Renal pelvis (tissue), 12 donors: Measurements from ENCODE around the gene RDH16. TPM values are rescaled to one million over a fixed set of nuclear protein-coding genes. Genes with fewer than 3 reads are reported as not detected.

Source experiments
- DNase-seq: peaks from one replicate; pipeline ENCODE4 v3.0.0-alpha.2; 2013
- long read RNA-seq, 16 experiments: transcript quantifications; one replicate each; lab custom pipeline, GENCODE V29; 2026
- polyA plus RNA-seq, 3 donors: library from polyadenylated mRNA; unstranded; fragments of 120-200 nt; gene quantifications; one replicate each; pipeline ENCODE4 v1.2.1, GENCODE V29; 2013; ENCODE audit not compliant: insufficient read length in 3 of 3

The RDH16 gene
- polyA plus RNA-seq, result 1 to 10 TPM in 2 of 3 donors, under 1 TPM in 1; 0.50 to 1.4 (median 1.0) TPM
- long read RNA-seq, donor 1, result 0 reads
- long read RNA-seq, donor 2, partial matches to known transcripts, result 0 of 1 reads
- long read RNA-seq, donor 2, other reads (novel, unspliced or antisense), result 0 of 1 reads
- long read RNA-seq, donor 3, result 0 reads
- long read RNA-seq, donor 4, result 0 reads
- long read RNA-seq, donor 5, result 0 reads
- long read RNA-seq, donor 6, result 0 reads
- long read RNA-seq, donor 7, result 0 reads
- long read RNA-seq, donor 8, result 0 reads
- long read RNA-seq, donor 9, result 0 reads
- long read RNA-seq, donor 10, result 0 reads
- long read RNA-seq, donor 11, result 0 reads
- long read RNA-seq, donor 12, result 0 reads
- long read RNA-seq, donor 13, result 0 reads
- long read RNA-seq, donor 14, result 0 reads
- long read RNA-seq, donor 15, result 0 reads
- long read RNA-seq, donor 16, result 0 reads

DNA sequence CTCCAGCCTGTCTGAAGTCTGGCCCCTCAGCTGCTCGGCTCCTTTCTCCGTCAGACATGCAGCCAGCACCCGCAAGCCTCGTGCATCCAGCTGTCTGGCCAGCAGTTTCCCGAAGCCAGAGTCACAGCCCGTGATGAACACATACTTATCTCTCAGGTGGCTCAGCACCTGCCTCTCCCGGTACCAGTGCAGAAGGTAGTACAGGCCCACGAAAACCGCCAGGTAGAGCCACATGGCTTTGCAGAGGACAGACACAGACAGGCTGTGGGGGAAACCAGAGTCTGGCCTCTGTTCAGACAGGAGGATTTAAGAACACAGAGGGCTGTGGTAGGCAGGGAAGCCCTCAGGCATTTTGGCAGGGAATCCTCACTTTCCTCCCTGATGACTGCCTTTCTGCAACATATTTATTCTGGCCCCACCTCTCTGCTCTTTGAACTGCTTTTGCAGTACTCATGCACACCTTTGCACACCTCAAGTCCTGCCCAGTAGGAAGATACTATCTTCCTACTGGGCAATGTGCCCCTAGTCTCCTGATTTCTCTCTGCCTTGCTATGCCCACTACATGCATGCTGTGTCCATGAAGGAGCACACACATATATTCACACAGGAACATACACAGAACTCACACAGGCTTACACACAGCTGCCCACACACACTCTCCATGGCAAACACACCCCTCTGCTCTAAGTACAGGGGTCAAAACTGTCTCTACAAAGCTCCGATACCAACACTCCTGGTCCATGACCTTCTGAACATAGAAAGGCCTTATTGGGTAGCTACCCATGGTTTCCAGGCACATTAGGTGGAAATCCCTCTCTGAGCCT, at the start of gene RDH16:
Gene RDH16 (minus strand): TSS at position 380 of the 824 bp plus-strand sequence. CDS start 146 bp downstream, at position 234.
- no peak for DNase-seq

- DNase-seq, result no peak
Measured at GRCh38 chr12:57006809-57007475, 49.5 kb upstream of the RDH16 start.

- DNase-seq, result peak; percentile 52
Measured at GRCh38 chr12:57005980-57006808, 48.8 kb upstream of the RDH16 start, which contains the start of gene ZBTB39. Gene ZBTB39, minus strand, starts transcription at chr12:57006546. Its CDS starts 1,629 bp downstream, at chr12:57004917.

GRCh38 chr12:57004651-57005050, 47.2 kb upstream of the RDH16 start:
- DNase-seq, result no peak

DNA sequence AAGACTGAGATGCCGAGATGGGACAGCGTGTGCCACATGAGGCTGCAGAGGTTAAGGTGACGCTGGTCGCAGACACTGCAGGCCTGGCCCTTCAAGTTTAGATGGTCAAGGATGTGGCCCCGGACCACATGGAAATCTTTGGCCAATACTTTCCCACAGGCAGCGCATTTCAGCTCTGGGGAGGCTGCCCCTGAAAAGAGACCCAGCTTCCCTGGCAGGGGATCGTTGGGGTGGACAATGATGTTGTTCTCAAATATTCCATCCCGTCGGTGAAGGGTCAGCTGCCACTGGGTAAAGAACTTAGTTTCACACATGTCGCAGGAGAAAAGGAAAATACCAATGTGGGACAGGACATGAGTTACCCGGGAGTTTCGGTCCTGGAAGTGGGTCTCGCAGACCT, 46.0 kb upstream of the RDH16 start:
- DNase-seq, result no peak

DNA sequence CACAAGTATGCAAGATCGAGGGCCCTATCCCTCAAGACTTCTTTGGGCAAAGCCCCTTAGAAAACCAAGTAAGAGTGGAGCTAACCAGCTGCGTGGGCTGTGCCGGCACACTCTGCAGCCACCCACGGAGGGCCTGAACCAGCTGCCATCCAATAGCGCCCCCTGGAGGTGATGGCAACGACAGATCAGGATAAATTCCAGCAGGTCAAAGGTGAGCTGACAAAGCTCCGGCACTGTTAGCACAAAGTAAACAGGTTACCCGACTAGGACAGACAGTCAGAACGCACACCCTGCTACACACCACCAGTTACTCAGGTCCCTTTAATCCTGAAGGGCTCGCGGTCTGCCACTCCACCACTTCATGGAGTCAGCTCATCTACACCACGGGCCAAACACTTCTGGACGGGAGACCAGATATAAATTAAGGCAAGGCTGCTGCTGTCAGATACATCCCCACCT, 44.1 kb upstream of the RDH16 start:
- DNase-seq, result peak; percentile 42

DNA sequence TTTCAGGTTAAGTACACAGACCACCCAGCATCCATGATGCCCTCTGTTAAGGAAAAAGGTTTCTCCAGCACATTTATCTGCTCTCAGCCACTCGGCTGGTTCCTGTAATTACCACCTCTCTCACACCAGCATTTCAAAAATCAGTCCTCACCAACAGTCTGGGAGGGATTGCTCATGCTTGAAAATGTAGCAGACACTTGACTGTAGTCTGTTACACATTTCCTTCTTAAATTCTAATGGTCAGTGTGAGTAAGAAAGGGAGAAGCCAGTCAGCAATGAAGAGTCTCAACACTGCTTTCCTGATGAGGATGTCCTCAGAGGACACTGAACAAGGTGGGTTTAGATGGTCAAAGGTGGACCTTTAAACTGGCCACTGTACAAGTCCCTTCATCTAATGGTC, 43.0 kb upstream of the RDH16 start:
- no peak for DNase-seq

DNA sequence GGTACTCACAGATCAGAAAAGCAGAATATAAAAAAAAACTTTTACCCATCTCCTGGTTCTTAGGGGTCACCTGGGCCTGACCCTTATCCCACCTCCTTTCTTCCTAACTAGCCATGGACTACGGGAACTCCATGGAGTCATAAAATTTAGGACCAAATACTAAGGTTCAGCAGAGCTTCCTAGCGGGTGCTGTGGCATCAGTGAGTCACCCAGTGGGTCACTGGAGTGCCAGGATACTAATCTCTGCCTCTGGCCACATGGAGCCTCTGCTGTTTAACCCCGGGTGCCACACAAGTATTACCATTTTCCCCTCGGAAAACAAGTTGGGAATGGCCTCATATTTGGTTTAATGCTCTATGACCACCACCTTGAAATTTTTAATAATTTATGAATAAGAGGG, 42.0 kb upstream of the RDH16 start:
- no peak for DNase-seq

GRCh38 chr12:56998981-56999380, 41.6 kb upstream of the RDH16 start:
- DNase-seq, result no peak

GRCh38 chr12:56998316-56998715, 40.9 kb upstream of the RDH16 start:
- no peak for DNase-seq

- no peak for DNase-seq
Measured at GRCh38 chr12:56996793-56997545, 39.6 kb upstream of the RDH16 start.

DNA sequence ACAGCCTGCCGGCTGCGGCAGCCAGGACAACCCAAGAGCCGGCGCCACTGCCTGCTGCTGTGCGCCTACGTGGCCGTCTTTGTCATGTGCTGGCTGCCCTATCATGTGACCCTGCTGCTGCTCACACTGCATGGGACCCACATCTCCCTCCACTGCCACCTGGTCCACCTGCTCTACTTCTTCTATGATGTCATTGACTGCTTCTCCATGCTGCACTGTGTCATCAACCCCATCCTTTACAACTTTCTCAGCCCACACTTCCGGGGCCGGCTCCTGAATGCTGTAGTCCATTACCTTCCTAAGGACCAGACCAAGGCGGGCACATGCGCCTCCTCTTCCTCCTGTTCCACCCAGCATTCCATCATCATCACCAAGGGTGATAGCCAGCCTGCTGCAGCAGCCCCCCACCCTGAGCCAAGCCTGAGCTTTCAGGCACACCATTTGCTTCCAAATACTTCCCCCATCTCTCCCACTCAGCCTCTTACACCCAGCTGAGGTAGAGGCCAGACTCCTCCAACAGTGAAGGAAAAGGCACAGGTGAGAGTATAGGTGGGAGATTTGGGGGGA, 38.6 kb upstream of the RDH16 start:
- DNase-seq, result no peak

- no peak for DNase-seq
Measured at GRCh38 chr12:56995201-56995929, 38.0 kb upstream of the RDH16 start.

DNA sequence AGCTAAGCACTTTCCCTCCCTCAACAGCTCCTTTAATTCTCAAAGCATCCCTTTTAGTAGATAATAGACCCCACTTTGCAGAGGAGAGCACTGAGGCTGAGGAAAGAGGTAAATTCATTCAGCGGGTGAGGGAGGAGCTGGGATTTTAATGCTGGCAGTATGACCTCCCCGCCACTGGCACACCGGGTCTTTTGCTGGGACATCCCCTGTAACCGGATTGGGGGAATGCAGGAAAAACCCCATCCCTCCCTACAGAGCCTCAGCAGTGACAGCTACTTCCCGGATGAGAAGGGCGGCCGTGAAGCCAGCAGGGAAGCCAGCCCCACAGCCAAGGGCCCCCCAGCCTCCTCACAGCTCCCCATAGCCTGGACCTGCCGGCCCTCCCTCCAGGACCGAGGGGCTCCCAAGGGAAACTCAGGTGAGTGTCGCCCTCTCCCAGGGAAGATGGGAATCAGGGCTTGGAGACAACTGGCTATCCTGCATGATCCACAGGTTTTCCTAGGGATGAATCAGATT, 36.9 kb upstream of the RDH16 start:
- DNase-seq, result no peak

GRCh38 chr12:56993346-56993745, 35.9 kb upstream of the RDH16 start:
- no peak for DNase-seq

GRCh38 chr12:56991319-56992246, 34.2 kb upstream of the RDH16 start:
- DNase-seq, result no peak

- DNase-seq, result no peak
Measured at GRCh38 chr12:56990648-56991318, 33.4 kb upstream of the RDH16 start.
